DOHH2 (cell line): ENCODE results near the gene KIAA1671.

Experiments
- H3F3A ChIP-seq: fragments of 200-600 bp; sonication (generic), shearing (Covaris generic); 2 replicates; pipeline ENCODE4 v1.6.0; 2016; ENCODE audit warnings: antibody characterized with exemption, mild to moderate bottlenecking; ENCODE audit not compliant: control insufficient read depth, insufficient read depth
- H3K27ac ChIP-seq: fragments of 200-600 bp; sonication (generic); 2 replicates; pipeline ENCODE4 v1.5.1; 2014; ENCODE audit warnings: low read depth, mild to moderate bottlenecking, low read length, moderate library complexity
- H3K27me3 ChIP-seq: fragments of 200-600 bp; sonication (generic); 2 replicates; pipeline ENCODE4 v1.6.1; 2014; ENCODE audit warnings: mild to moderate bottlenecking, low read length, mixed read lengths; ENCODE audit not compliant: control insufficient read depth
- H3K36me3 ChIP-seq: fragments of 200-600 bp; sonication (generic); 2 replicates; pipeline ENCODE4 v1.6.1; 2014; ENCODE audit warnings: mild to moderate bottlenecking, low read length, moderate library complexity, mixed read lengths; ENCODE audit not compliant: control insufficient read depth
- H3K4me1 ChIP-seq: fragments of 200-600 bp; sonication (generic); 2 replicates; pipeline ENCODE4 v1.6.1; 2014; ENCODE audit warnings: mild to moderate bottlenecking, low read length, mixed read lengths; ENCODE audit not compliant: control insufficient read depth
- H3K4me2 ChIP-seq: fragments of 200-600 bp; sonication (generic); 2 replicates; pipeline ENCODE4 v1.6.0; 2014; ENCODE audit warnings: mild to moderate bottlenecking, low read length, moderate library complexity
- H3K4me3 ChIP-seq: fragments of 200-600 bp; sonication (generic); 2 replicates; pipeline ENCODE4 v1.5.1; 2014; ENCODE audit warnings: mild to moderate bottlenecking, low read length, mixed read lengths
- H3K79me2 ChIP-seq: fragments of 200-600 bp; sonication (generic); 2 replicates; pipeline ENCODE4 v1.6.1; 2014; ENCODE audit warnings: mild to moderate bottlenecking, low read length, mixed read lengths; ENCODE audit not compliant: control insufficient read depth
- H3K9me2 ChIP-seq: fragments of 200-600 bp; sonication (generic); replicated peaks from 2 replicates; pipeline ENCODE4 v1.6.1; 2014; ENCODE audit warnings: mild to moderate bottlenecking, low read length, mixed read lengths; ENCODE audit not compliant: control insufficient read depth
- H3K9me3 ChIP-seq: fragments of 200-600 bp; sonication (generic); 2 replicates; pipeline ENCODE4 v1.6.1; 2014; ENCODE audit warnings: antibody characterized with exemption, low read length, mixed read lengths; ENCODE audit not compliant: control insufficient read depth, insufficient read depth
- H4K20me1 ChIP-seq: fragments of 200-600 bp; sonication (generic); 2 replicates; pipeline ENCODE4 v1.6.0; 2014; ENCODE audit warnings: low read depth, mild to moderate bottlenecking, antibody characterized with exemption, low read length, moderate library complexity; ENCODE audit not compliant: control insufficient read depth, insufficient read depth
- EZH2phosphoT487 ChIP-seq: fragments of 200-600 bp; sonication (generic); IDR thresholded peaks from 2 replicates; pipeline ENCODE4 v1.6.1; 2017; ENCODE audit warnings: borderline replicate concordance, mild to moderate bottlenecking, antibody characterized with exemption, low read length, moderate library complexity, mixed read lengths
- TF ChIP-seq, protein P1 (sequence below): fragments of 200-600 bp; sonication (generic); IDR thresholded peaks from one replicate; pipeline ENCODE4 v1.5.1; 2014; ENCODE audit warnings: antibody characterized with exemption, mild to moderate bottlenecking, low read depth, low read length; ENCODE audit not compliant: poor library complexity, severe bottlenecking

KIAA1671 gene

DNA sequence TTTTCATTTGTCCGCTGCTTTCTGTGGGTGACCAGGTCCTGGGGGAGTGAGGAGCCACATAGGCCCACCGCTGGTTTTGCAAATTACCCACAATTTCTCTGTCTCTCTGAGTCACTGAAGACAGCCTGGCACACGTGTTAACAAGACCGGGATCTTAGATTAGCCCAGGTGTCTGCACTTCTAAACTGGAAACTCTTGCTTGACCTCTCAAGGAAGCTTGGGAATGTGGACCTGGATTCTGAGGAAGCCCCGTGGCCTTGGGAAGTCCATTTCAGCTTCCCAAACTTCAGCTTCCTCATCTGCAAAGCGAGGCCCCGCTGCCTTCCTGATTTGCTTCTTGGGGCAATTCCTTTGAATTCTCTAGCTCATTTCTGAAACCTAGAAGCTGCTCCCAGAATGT lies 119.9 kb downstream of the KIAA1671 start:
- Histone ChIP-seq H3K4me3 (no peak overlapping the region), H3K36me3 (no peaks in the 10 kb centered on the region), H4K20me1 (no peaks in the 10 kb centered on the region), H3K9me3 (no peaks in the 10 kb centered on the region), H3K4me2 (no peak overlapping the region), H3K27me3 (peaks cover 17% of the 10 kb centered on the region; the same call in 1 of the 2 replicates), H3F3A (no peaks in the 10 kb centered on the region), H3K9me2 (no peaks in the 10 kb centered on the region), H3K27ac (no peak overlapping the region), H3K4me1 (no peaks in the 10 kb centered on the region), H3K79me2 (no peaks in the 10 kb centered on the region)
- no peak for TF ChIP-seq EZH2phosphoT487
- TF ChIP-seq, protein P1, sequence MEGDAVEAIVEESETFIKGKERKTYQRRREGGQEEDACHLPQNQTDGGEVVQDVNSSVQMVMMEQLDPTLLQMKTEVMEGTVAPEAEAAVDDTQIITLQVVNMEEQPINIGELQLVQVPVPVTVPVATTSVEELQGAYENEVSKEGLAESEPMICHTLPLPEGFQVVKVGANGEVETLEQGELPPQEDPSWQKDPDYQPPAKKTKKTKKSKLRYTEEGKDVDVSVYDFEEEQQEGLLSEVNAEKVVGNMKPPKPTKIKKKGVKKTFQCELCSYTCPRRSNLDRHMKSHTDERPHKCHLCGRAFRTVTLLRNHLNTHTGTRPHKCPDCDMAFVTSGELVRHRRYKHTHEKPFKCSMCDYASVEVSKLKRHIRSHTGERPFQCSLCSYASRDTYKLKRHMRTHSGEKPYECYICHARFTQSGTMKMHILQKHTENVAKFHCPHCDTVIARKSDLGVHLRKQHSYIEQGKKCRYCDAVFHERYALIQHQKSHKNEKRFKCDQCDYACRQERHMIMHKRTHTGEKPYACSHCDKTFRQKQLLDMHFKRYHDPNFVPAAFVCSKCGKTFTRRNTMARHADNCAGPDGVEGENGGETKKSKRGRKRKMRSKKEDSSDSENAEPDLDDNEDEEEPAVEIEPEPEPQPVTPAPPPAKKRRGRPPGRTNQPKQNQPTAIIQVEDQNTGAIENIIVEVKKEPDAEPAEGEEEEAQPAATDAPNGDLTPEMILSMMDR = no peak

DNA sequence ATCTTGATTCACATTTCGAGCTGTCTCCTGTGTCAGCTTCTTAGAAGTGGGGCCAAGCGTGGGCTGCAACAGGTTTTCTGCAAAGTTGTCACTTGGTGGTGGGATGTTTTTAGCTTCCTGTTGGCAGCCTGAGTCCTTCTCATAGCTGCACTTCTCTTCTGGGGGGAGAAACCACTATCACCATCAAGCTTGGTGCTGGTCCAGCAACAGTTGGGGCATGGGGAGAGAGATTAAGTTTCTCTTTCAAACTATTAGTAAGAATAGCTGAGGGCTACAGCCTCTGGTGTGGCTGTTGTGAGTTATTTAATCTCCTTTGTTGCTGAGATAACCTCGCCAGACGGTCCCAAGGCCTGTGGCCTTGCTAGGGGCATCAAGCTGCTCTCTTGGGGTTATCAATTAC lies 123.8 kb downstream of the KIAA1671 start:
- no peak overlapping the region for H3K27ac ChIP-seq
- no peaks in the 10 kb centered on the region for H4K20me1 ChIP-seq
- H3K9me2 ChIP-seq = no peaks in the 10 kb centered on the region
- no peaks in the 10 kb centered on the region for H3K79me2 ChIP-seq
- H3K4me3 ChIP-seq = no peak overlapping the region
- no peak overlapping the region for H3K4me2 ChIP-seq
- H3K36me3 ChIP-seq = no peaks in the 10 kb centered on the region
- TF ChIP-seq, protein P1 = no peak
- no peak for TF ChIP-seq EZH2phosphoT487
- no peaks in the 10 kb centered on the region for H3K9me3 ChIP-seq
- H3K27me3 ChIP-seq = peaks cover 3% of the 10 kb centered on the region; the same call in 1 of the 2 replicates
- H3K4me1 ChIP-seq = no peaks in the 10 kb centered on the region
- H3F3A ChIP-seq = no peaks in the 10 kb centered on the region

DNA sequence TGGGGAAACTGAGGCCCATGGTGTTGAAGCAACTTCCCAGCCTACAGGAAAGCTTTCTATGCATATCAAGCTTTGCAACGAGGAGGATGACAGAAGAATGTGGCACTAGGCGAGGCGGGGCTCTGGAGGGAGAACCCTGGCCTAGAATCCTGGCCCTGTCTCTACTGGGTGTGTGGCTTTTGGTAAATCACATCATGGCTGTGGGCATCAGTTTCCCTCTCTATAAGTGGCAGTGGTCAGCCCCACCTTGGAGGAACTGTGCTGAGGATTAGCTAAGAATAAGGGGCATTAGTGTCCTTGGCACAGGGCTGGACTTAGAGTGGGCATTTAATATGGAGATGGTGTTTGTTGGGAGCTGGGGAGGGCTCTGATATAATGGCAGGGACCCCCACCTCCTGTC lies 124.5 kb downstream of the KIAA1671 start:
- Histone ChIP-seq H3K4me1 (no peaks in the 10 kb centered on the region), H3K9me3 (no peaks in the 10 kb centered on the region), H3F3A (no peaks in the 10 kb centered on the region), H3K4me3 (no peak overlapping the region), H3K36me3 (no peaks in the 10 kb centered on the region), H3K9me2 (no peaks in the 10 kb centered on the region), H4K20me1 (no peaks in the 10 kb centered on the region), H3K27me3 (peaks cover 3% of the 10 kb centered on the region; the same call in 1 of the 2 replicates), H3K4me2 (no peak overlapping the region), H3K27ac (no peak overlapping the region), H3K79me2 (no peaks in the 10 kb centered on the region)
- TF ChIP-seq, protein P1 = no peak
- no peak for TF ChIP-seq EZH2phosphoT487
